ENCODE data around the gene GYG1.

- TF ChIP-seq POLR2AphosphoS5 (IDR thresholded peaks at IDR 0.05; ENCODE audit: low read depth, low read length) (no peak), CTCF (IDR thresholded peaks at IDR 0.05) (no peak), REST (IDR thresholded peaks at IDR 0.05; ENCODE audit: insufficient read depth in 1 of 2, low read depth in 2 of 2, low read length in 1 of 2) (no peak)
Observed at GRCh38 chr3:148958696-148959095, 32.6 kb upstream of the GYG1 start.

All from Panc1 (cell line).